H1 (cell line): ENCODE data around the gene KIAA0513.

Source experiments
- ATF3 ChIP-seq: IDR thresholded peaks from 2 replicates; pipeline ENCODE4 v1.6.1; 2011; ENCODE audit warnings: low read depth, mild to moderate bottlenecking, low read length; ENCODE audit not compliant: insufficient read depth
- CEBPB ChIP-seq: IDR thresholded peaks from 2 replicates; pipeline ENCODE4 v1.6.1; 2012; ENCODE audit warnings: low read depth, low read length
- CTCF ChIP-seq, 3 experiments: IDR thresholded peaks; 1 replicate in 2 of 3; 2 replicates in 1 of 3; pipeline versions ENCODE4 v1.5.1 to v1.6.1; 2011; ENCODE audit warnings: low read length in 3 of 3, mild to moderate bottlenecking in 3 of 3, inconsistent platforms in 2 of 3, low read depth in 1 of 3, moderate library complexity in 1 of 3; ENCODE audit not compliant: insufficient read depth in 1 of 3; ENCODE audit errors: control extremely low read depth in 1 of 3
- EZH2 ChIP-seq: fragments of 200-600 bp; sonication (generic); IDR thresholded peaks from 2 replicates; pipeline ENCODE4 v1.7.1; 2012; ENCODE audit warnings: low read depth, mild to moderate bottlenecking, moderate library complexity, low read length, inconsistent platforms; ENCODE audit not compliant: severe bottlenecking
- JUN ChIP-seq: IDR thresholded peaks from 2 replicates; pipeline ENCODE4 v1.6.1; 2011; ENCODE audit warnings: low read depth, mild to moderate bottlenecking, improper control_type of control experiment, low read length
- KDM5A ChIP-seq: fragments of 200-600 bp; IDR thresholded peaks from 2 replicates; pipeline ENCODE4 v1.7.1; 2012; ENCODE audit warnings: mild to moderate bottlenecking, low read length, inconsistent platforms, mixed read lengths
- MAFK ChIP-seq: IDR thresholded peaks from 2 replicates; pipeline ENCODE4 v1.6.1; 2012; ENCODE audit warnings: low read depth, mild to moderate bottlenecking, improper control_type of control experiment, low read length
- MAX ChIP-seq: IDR thresholded peaks from 2 replicates; pipeline ENCODE4 v1.6.1; 2012; ENCODE audit warnings: inconsistent platforms
- POLR2A ChIP-seq, 2 experiments: IDR thresholded peaks; 1 replicate in 1 of 2; 2 replicates in 1 of 2; pipeline ENCODE4 v1.6.1; 2011; ENCODE audit warnings: low read depth in 2 of 2, low read length in 2 of 2, mild to moderate bottlenecking in 2 of 2; ENCODE audit errors: control extremely low read depth in 1 of 2
- RAD21 ChIP-seq, 2 experiments: IDR thresholded peaks in 1 of 2; conservative IDR thresholded peaks in 1 of 2; 2 replicates each; pipeline ENCODE4 v1.6.1; 2011; ENCODE audit warnings: low read depth in 2 of 2, low read length in 2 of 2, improper control_type of control experiment in 1 of 2, inconsistent platforms in 1 of 2, mild to moderate bottlenecking in 1 of 2, moderate library complexity in 1 of 2
- RFX5 ChIP-seq: IDR thresholded peaks from 2 replicates; pipeline ENCODE4 v1.6.1; 2011; ENCODE audit warnings: low read depth, low read length, improper control_type of control experiment, borderline replicate concordance
- SIN3A ChIP-seq, 2 experiments: IDR thresholded peaks in 1 of 2; conservative IDR thresholded peaks in 1 of 2; 2 replicates each; pipeline ENCODE4 v1.6.1; 2011 to 2012; ENCODE audit warnings: low read length in 2 of 2, improper control_type of control experiment in 1 of 2, low read depth in 1 of 2, mild to moderate bottlenecking in 1 of 2
- SUZ12 ChIP-seq: fragments of 200-600 bp; sonication (generic); IDR thresholded peaks from 2 replicates; pipeline ENCODE4 v1.6.1; 2012; ENCODE audit warnings: mild to moderate bottlenecking, inconsistent platforms, low read length, moderate library complexity, mixed read lengths
- TAF1 ChIP-seq: IDR thresholded peaks from 2 replicates; pipeline ENCODE4 v1.6.1; 2011; ENCODE audit warnings: mild to moderate bottlenecking, low read depth, low read length

GRCh38 chr16:85062323-85062722 lies 34.7 kb downstream of the KIAA0513 start:
- TF ChIP-seq POLR2A (IDR thresholded peaks at IDR 0.05; ENCODE audit: control extremely low read depth in 1 of 2, low read depth in 2 of 2, low read length in 2 of 2), result no peak
- TF ChIP-seq RAD21 (IDR thresholded peaks at IDR 0.05 in 1 of 2, conservative IDR thresholded peaks at IDR 0.05 in 1 of 2; ENCODE audit: low read depth in 2 of 2, low read length in 2 of 2), result no peak
- no peak for TF ChIP-seq CTCF (IDR thresholded peaks at IDR 0.05; ENCODE audit: control extremely low read depth in 1 of 3, insufficient read depth in 1 of 3, low read depth in 1 of 3, low read length in 3 of 3)
- no peak for TF ChIP-seq EZH2
- no peak for TF ChIP-seq RFX5
- TF ChIP-seq ATF3, result no peak
- no peak for TF ChIP-seq JUN
- no peak for TF ChIP-seq SUZ12
- TF ChIP-seq SIN3A (conservative IDR thresholded peaks at IDR 0.05 in 1 of 2, IDR thresholded peaks at IDR 0.05 in 1 of 2; ENCODE audit: low read depth in 1 of 2, low read length in 2 of 2), result no peak
- no peak for TF ChIP-seq CEBPB
- no peak for TF ChIP-seq TAF1
- no peak for TF ChIP-seq MAX
- no peak for TF ChIP-seq MAFK
- no peak for TF ChIP-seq KDM5A
